Esophagus squamous epithelium (tissue), 5 donors: Measurements from ENCODE around the gene CYLD. TPM values are rescaled to one million over a fixed set of nuclear protein-coding genes. Genes with fewer than 3 reads are reported as not detected.

Experiments
- DNase-seq: peaks from one replicate; lab custom pipeline; 2025; lab: John Stamatoyannopoulos, UW
- H3K27ac ChIP-seq, 4 donors: fragments of 200-600 bp; sonication (generic); one replicate each; pipeline ENCODE4 v1.5.1; 2016 to 2019; ENCODE audit warnings: mild to moderate bottlenecking in 1 of 4
- H3K27me3 ChIP-seq, 4 donors: fragments of 200-600 bp; sonication (generic); 1 replicate in 3 of 4; 2 replicates in 1 of 4; pipeline versions ENCODE4 v1.5.1 to v1.6.0; 2017 to 2021; ENCODE audit warnings: antibody characterized with exemption in 1 of 4
- H3K36me3 ChIP-seq, 3 donors: fragments of 200-600 bp; sonication (generic); one replicate each; pipeline ENCODE4 v1.5.1; 2016 to 2019
- H3K4me1 ChIP-seq, 3 donors: fragments of 200-600 bp; sonication (generic); one replicate each; pipeline ENCODE4 v1.5.1; 2017 to 2019
- H3K4me3 ChIP-seq, 4 donors: fragments of 200-600 bp; sonication (generic); 1 replicate in 3 of 4; 2 replicates in 1 of 4; pipeline ENCODE4 v1.5.1; 2016 to 2019; ENCODE audit warnings: mild to moderate bottlenecking in 2 of 4, moderate library complexity in 1 of 4
- H3K9me3 ChIP-seq, 3 donors: fragments of 200-600 bp; sonication (generic); one replicate each; pipeline ENCODE4 v1.5.1; 2016 to 2019
- CTCF ChIP-seq, 6 experiments: fragments of 450-650 bp in 4 of 6; fragments of 200-600 bp in 2 of 6; sonication (generic) in 2 of 6; IDR thresholded peaks; one replicate each; pipeline ENCODE4 v1.5.1; 2016 to 2019; ENCODE audit warnings: antibody characterized with exemption in 6 of 6, mild to moderate bottlenecking in 4 of 6, moderate library complexity in 4 of 6
- POLR2A ChIP-seq, 4 donors: fragments of 450-650 bp; IDR thresholded peaks; one replicate each; pipeline ENCODE4 v1.6.1; 2017; ENCODE audit warnings: antibody characterized with exemption in 4 of 4, mild to moderate bottlenecking in 4 of 4, moderate library complexity in 3 of 4
- WGBS, 2 donors: methylation state at CpG; one replicate each; pipeline ENCODE4 v1.1.5; 2018; 5-methylcytosine and 5-hydroxymethylcytosine counted together
- intact Hi-C: fragments of 100-400 bp; cut with DNase I; formaldehyde crosslinking; loops from one replicate; pipeline ENCODE4 v1.15.0; 2022
- total RNA-seq, 4 donors: library from RNA; depleted of rRNA; stranded (reverse); fragments of >200 nt; gene quantifications; one replicate each; pipeline ENCODE4 v1.1.0, GENCODE V29; 2016
- donor health status: DM: yes; HTN: yes; CAD: no.

Gene CYLD
- total RNA-seq, 4 donors from 2014 or later, result 22.6 to 45.9 (median 36.0) TPM

GRCh38 chr16:50781043-50781442, 39.2 kb downstream of the CYLD start:
- intact Hi-C loops, result no loop called here
- Histone ChIP-seq H3K36me3 (peaks cover 0 to 91% (median 12%) of the 10 kb centered on the region in 3 donors), H3K27me3 (no peaks in the 10 kb centered on the region), H3K4me3 (no peak overlapping the region), H3K4me1 (no peaks in the 10 kb centered on the region), H3K9me3 (no peaks in the 10 kb centered on the region), H3K27ac (no peak overlapping the region)
- no peak for DNase-seq
- WGBS, 2 donors, result 88 to 92% methylated on average over 7 of the region's 7 CpGs
- no peak for TF ChIP-seq POLR2A (IDR thresholded peaks at IDR 0.05)
- peak in 1 of 6 experiments; percentile 29 for TF ChIP-seq CTCF (IDR thresholded peaks at IDR 0.05)

- DNase-seq, result no peak
- WGBS, 2 donors, result 70 to 78% methylated on average over 3 of the region's 3 CpGs
- peaks cover 0 to 94% (median 12%) of the 10 kb centered on the region in 3 donors for H3K36me3 ChIP-seq
- no peaks in the 10 kb centered on the region for H3K9me3 ChIP-seq
- no peak overlapping the region for H3K27ac ChIP-seq
- H3K4me1 ChIP-seq, result no peaks in the 10 kb centered on the region
- intact Hi-C loops, result no loop called here
- no peak overlapping the region for H3K4me3 ChIP-seq
- H3K27me3 ChIP-seq, result no peaks in the 10 kb centered on the region
- TF ChIP-seq POLR2A (IDR thresholded peaks at IDR 0.05) (no peak), CTCF (IDR thresholded peaks at IDR 0.05) (no peak)
Measured at GRCh38 chr16:50781518-50781917, 39.6 kb downstream of the CYLD start.

- intact Hi-C loops, result no loop called here
- no peak for DNase-seq
- H3K36me3 ChIP-seq, result peaks cover 0 to 94% (median 16%) of the 10 kb centered on the region in 3 donors
- H3K9me3 ChIP-seq, result no peaks in the 10 kb centered on the region
- H3K4me1 ChIP-seq, result no peaks in the 10 kb centered on the region
- H3K4me3 ChIP-seq, result no peak overlapping the region
- H3K27ac ChIP-seq, result no peak overlapping the region
- no peaks in the 10 kb centered on the region for H3K27me3 ChIP-seq
- TF ChIP-seq CTCF (IDR thresholded peaks at IDR 0.05) (no peak), POLR2A (IDR thresholded peaks at IDR 0.05) (no peak)
Measured at GRCh38 chr16:50789757-50790156, 47.9 kb downstream of the CYLD start.

DNA sequence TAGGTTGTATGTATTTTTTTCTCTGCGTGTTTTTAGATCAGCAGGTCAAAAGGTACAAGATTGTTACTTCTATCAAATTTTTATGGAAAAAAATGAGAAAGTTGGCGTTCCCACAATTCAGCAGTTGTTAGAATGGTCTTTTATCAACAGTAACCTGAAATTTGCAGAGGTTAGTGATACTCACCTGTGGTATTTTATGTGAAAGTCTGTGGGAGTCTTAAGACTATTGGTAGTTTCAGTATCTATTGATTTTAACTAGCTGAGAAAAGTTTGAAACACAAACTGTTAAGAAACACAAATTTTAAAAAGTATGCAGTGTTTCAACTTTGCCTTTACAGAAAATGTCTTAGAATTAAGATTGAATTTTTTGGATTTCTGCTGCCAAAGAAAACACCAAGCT, 49.6 kb downstream of the CYLD start:
- intact Hi-C loops, result no loop called here
- Histone ChIP-seq H3K36me3 (peaks cover 0 to 97% (median 25%) of the 10 kb centered on the region in 3 donors), H3K4me1 (no peaks in the 10 kb centered on the region), H3K27me3 (no peaks in the 10 kb centered on the region), H3K9me3 (no peaks in the 10 kb centered on the region), H3K27ac (no peak overlapping the region), H3K4me3 (no peak overlapping the region)
- WGBS, 2 donors, result 92 to 93% methylated on average over 2 of the region's 2 CpGs
- no peak for DNase-seq
- TF ChIP-seq POLR2A (IDR thresholded peaks at IDR 0.05), result no peak

- intact Hi-C loops, result no loop called here
- DNase-seq, result no peak
- Histone ChIP-seq H3K27ac (no peak overlapping the region), H3K4me1 (no peaks in the 10 kb centered on the region), H3K4me3 (no peak overlapping the region), H3K27me3 (no peaks in the 10 kb centered on the region), H3K9me3 (no peaks in the 10 kb centered on the region), H3K36me3 (peaks cover 0 to 86% (median 25%) of the 10 kb centered on the region in 3 donors)
- 85 to 97% methylated on average over 1 of the region's 1 CpG for WGBS, 2 donors
- TF ChIP-seq CTCF (IDR thresholded peaks at IDR 0.05) (no peak), POLR2A (IDR thresholded peaks at IDR 0.05) (no peak)
Measured at GRCh38 chr16:50796829-50797228, 54.9 kb downstream of the CYLD start.

- no peaks in the 10 kb centered on the region for H3K4me1 ChIP-seq
- no peak for DNase-seq
- H3K27me3 ChIP-seq, result no peaks in the 10 kb centered on the region
- H3K27ac ChIP-seq, result no peak overlapping the region
- H3K9me3 ChIP-seq, result no peaks in the 10 kb centered on the region
- H3K4me3 ChIP-seq, result no peak overlapping the region
- H3K36me3 ChIP-seq, result peaks cover 0 to 85% (median 25%) of the 10 kb centered on the region in 3 donors
- intact Hi-C loops, result no loop called here
- WGBS, 2 donors, result 91 to 93% methylated on average over 2 of the region's 2 CpGs
- TF ChIP-seq POLR2A (IDR thresholded peaks at IDR 0.05), result no peak
- TF ChIP-seq CTCF (IDR thresholded peaks at IDR 0.05), result no peak
Measured at GRCh38 chr16:50797456-50797855, 55.6 kb downstream of the CYLD start.
